ENCODE data around the gene LDAF1. TPM values are rescaled to one million over a fixed set of nuclear protein-coding genes. Genes with fewer than 3 reads are reported as not detected.
"Not testable (repeated sequence)": the region's sequence is repeated elsewhere in the genome, so short reads cannot be mapped to it uniquely, and the experiment has no call there.

LDAF1 gene
- total and polyA plus RNA-seq, 9 donors, result 33.5 to 89.5 (median 71.7) TPM

DNA sequence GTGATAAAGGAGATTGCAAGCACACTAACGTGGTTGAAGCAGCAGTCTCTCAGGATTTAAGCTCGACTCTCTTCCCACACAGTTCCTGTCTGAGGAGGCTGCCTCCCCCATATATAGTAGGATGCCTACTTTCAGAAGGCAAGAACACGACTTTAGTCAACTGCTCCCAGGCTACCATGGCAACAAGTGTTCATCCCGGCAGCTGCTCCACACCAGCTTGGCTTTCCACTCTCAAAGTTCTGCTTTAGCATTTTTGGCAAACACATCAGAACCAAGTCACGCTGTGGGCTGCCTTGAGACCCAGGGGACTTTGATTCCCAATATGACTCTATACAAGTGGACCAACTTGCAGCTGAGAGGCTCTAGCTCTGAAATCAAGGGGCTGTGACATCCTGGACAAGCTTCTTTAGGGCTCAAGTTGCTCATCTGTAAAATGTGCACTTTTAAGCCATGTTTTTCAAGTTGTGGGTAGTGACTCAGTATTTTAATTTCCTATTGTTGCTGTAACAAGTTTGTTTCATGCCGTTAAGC, 36.4 kb downstream of the LDAF1 start:
- WGBS, 3 donors, result 17 to 21% (median 17%) methylated on average over 6 of the region's 6 CpGs

DNA sequence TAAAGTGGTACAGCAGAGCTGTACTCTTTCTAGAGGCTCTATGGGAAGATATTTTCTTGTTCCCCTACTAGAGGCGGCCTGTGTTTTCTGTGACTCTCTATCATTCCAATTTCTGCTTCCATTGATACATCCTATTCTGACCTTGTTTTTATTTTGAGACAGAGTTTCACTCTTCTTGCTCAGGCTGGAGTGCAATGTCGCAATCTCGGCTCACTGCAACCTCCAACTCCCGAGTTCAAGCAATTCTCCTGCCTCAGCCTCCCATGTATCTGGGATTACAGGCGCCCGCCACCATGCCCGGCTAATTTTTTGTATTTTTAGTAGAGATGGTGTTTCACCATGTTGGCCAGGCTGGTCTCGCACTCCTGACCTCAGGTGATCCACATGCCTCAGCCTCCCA, 36.9 kb downstream of the LDAF1 start:
- H3K4me1 ChIP-seq (ENCODE audit: insufficient read depth); intact Hi-C loops (cut with DNase I); H3K27ac ChIP-seq; H3K36me3 ChIP-seq; H3K27me3 ChIP-seq; DNase-seq; H3K9me3 ChIP-seq; H3K4me3 ChIP-seq: not testable (repeated sequence)
- 92 to 95% (median 93%) methylated on average over 8 of the region's 8 CpGs for WGBS, 3 donors

More for the DNA sequence above, 36.4 kb downstream of the LDAF1 start:
- no peak overlapping the region for H3K4me3 ChIP-seq
- H3K4me1 ChIP-seq (ENCODE audit: insufficient read depth), result no peaks in the 10 kb centered on the region
- DNase-seq, result no peak
- TF ChIP-seq EP300 (IDR thresholded peaks at IDR 0.05) (no peak), POLR2A (IDR thresholded peaks at IDR 0.05) (no peak), CTCF (IDR thresholded peaks at IDR 0.05) (no peak)
- no peaks in the 10 kb centered on the region for H3K9me3 ChIP-seq
- H3K27ac ChIP-seq, result no peak overlapping the region
- no peaks in the 10 kb centered on the region for H3K36me3 ChIP-seq
- H3K27me3 ChIP-seq, result no peaks in the 10 kb centered on the region
- intact Hi-C loops (cut with DNase I), result no loop called here

DNA sequence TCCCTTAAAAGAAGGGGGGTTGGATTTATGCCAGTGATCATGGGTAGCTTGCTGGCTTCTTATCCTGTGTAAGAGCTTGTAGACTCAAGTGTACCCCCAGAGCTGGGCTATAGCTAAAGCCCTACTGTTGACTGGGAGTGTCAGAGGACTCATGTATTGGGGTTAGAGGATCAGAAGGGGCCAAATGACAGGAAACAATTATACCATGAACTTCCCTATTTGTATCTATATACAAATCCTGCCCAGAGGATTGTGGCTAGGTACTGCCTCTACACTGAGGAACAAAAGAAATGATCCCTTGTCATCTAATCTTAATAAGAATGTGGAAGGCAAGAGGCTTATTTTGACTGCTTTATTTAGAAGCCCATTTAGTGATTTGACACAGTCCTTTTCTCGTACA, 38.6 kb downstream of the LDAF1 start:
- Histone ChIP-seq H3K9me3 (no peaks in the 10 kb centered on the region), H3K4me1 (ENCODE audit: insufficient read depth) (no peaks in the 10 kb centered on the region), H3K36me3 (no peaks in the 10 kb centered on the region), H3K4me3 (no peak overlapping the region), H3K27ac (no peak overlapping the region), H3K27me3 (no peaks in the 10 kb centered on the region)
- WGBS, 3 donors, result 83 to 94% (median 92%) methylated on average over 1 of the region's 1 CpG
- intact Hi-C loops (cut with DNase I), result no loop called here
- TF ChIP-seq POLR2A (IDR thresholded peaks at IDR 0.05) (no peak), EP300 (IDR thresholded peaks at IDR 0.05) (no peak), CTCF (IDR thresholded peaks at IDR 0.05) (no peak)
- DNase-seq, result no peak

DNA sequence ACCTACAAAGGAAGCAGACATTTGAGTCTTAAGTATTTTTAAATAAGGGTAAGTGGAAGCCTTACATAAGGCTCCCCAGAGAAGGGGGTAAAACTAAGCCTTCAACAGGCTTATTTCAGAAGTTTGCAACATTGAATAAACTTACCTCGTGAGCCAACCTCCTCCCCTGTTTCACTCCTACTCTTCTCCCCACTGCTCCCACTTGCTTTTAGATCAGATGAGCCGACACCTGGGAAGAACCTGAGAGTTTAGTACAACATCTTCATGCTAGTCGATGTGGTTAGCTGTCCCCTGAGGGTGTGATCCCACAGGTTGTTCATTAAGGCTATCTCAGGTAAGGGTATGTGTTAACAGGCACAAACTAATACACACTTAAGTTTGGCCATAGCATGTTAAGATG, 39.1 kb downstream of the LDAF1 start:
- TF ChIP-seq CTCF (IDR thresholded peaks at IDR 0.05) (no peak), EP300 (IDR thresholded peaks at IDR 0.05) (no peak), POLR2A (IDR thresholded peaks at IDR 0.05) (no peak)
- Histone ChIP-seq H3K4me3 (no peak overlapping the region), H3K27me3 (no peaks in the 10 kb centered on the region), H3K4me1 (ENCODE audit: insufficient read depth) (no peaks in the 10 kb centered on the region), H3K36me3 (no peaks in the 10 kb centered on the region), H3K9me3 (no peaks in the 10 kb centered on the region), H3K27ac (no peak overlapping the region)
- no peak for DNase-seq
- intact Hi-C loops (cut with DNase I), result no loop called here
- 53 to 76% (median 56%) methylated on average over 3 of the region's 3 CpGs for WGBS, 3 donors

DNA sequence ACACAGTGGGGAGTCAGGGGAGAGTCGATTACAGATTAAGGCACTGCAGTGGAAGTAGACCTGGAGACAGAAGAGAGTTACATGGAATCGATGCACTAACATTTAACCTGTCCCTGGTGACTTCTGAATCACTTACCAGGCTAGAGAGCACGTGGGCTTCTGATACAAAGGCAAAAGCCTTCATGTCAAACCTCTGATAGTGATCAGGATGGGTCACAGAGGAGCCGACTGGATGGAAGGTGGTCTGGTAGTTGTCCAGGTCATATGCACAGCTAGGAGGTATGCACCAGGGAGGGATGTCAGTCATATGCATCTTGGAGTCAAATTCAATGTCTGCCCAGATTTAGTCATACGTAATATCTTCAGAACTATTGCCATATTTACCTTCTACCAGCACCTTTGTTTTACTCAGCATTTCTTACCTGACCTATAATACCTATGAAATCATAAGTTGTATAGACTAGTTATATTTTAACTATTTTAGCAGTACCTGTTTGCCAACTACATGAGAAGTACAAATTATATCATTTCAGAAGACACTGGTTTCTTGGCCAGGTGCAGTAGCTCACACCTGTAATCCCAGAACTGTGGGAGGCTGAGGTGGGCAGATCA, 41.2 kb downstream of the LDAF1 start:
- intact Hi-C loops (cut with DNase I), result no loop called here
- DNase-seq, result no peak
- Histone ChIP-seq H3K27ac (no peak overlapping the region), H3K4me3 (no peak overlapping the region), H3K4me1 (ENCODE audit: insufficient read depth) (no peaks in the 10 kb centered on the region), H3K9me3 (no peaks in the 10 kb centered on the region), H3K36me3 (no peaks in the 10 kb centered on the region), H3K27me3 (no peaks in the 10 kb centered on the region)
- 59 to 75% (median 60%) methylated on average over 5 of the region's 5 CpGs for WGBS, 3 donors
- TF ChIP-seq EP300 (IDR thresholded peaks at IDR 0.05) (no peak), POLR2A (IDR thresholded peaks at IDR 0.05) (no peak), CTCF (IDR thresholded peaks at IDR 0.05) (no peak)
